Natural killer cell treated with Interleukin-12 subunit alpha and Interleukin-12 subunit beta and Interleukin-15 and Interleukin-18, amount 100 ng/mL, for 72 hours (primary cell): ENCODE measurements around the gene A3GALT2. TPM values are rescaled to one million over a fixed set of nuclear protein-coding genes. Genes with fewer than 3 reads are reported as not detected.
A peak's percentile ranks its signal among the peaks of the same experiment; 100 is the strongest.
"Not testable (repeated sequence)": the region's sequence is repeated elsewhere in the genome, so short reads cannot be mapped to it uniquely, and the experiment has no call there.

Experiments
- ATAC-seq, 2 donors: fragments of 150-1000 bp; cut with Tn5 transposase in 1 of 2; sonication (Bioruptor Pico), chemical (Tn5 transposase) in 1 of 2; 2 replicates each; pipeline ENCODE4 v1.10.0; 2021
- DNase-seq: peaks from one replicate; pipeline ENCODE4 v3.0.0; 2022; ENCODE audit warnings: low spot score
- H3K27ac Mint-ChIP-seq, 2 donors: 1 replicate in 1 of 2; 2 replicates in 1 of 2; pipeline ENCODE4 v1.8.0; 2022; ENCODE audit warnings: mixed read lengths in 2 of 2, mild to moderate bottlenecking in 1 of 2, moderate library complexity in 1 of 2
- H3K27me3 Mint-ChIP-seq, 2 donors: 1 replicate in 1 of 2; 2 replicates in 1 of 2; pipeline ENCODE4 v1.8.0; 2022; ENCODE audit warnings: mixed read lengths in 2 of 2
- H3K36me3 Mint-ChIP-seq: one replicate; pipeline ENCODE4 v1.8.0; 2022; ENCODE audit warnings: mixed read lengths
- H3K4me1 Mint-ChIP-seq, 2 donors: 1 replicate in 1 of 2; 2 replicates in 1 of 2; pipeline ENCODE4 v1.8.0; 2022; ENCODE audit warnings: low read depth in 2 of 2, mixed read lengths in 2 of 2, mild to moderate bottlenecking in 1 of 2
- H3K4me3 Mint-ChIP-seq: one replicate; pipeline ENCODE4 v1.8.0; 2022; ENCODE audit warnings: mixed read lengths
- H3K9me3 Mint-ChIP-seq: 2 replicates; pipeline ENCODE4 v1.8.0; 2022; ENCODE audit warnings: mixed read lengths
- total RNA-seq, 2 donors: library from RNA; stranded (reverse); gene quantifications; one replicate each; pipeline ENCODE4 v1.2.3, GENCODE V29; 2022

Gene A3GALT2
- total RNA-seq, 2 donors from 2014 or later = not detected

GRCh38 chr1:33322870-33323585, 2.1 kb upstream of the A3GALT2 start:
- no peak overlapping the region for H3K4me3 Mint-ChIP-seq
- DNase-seq = no peak
- no peaks in the 10 kb centered on the region for H3K27me3 Mint-ChIP-seq
- no peak overlapping the region for H3K27ac Mint-ChIP-seq
- H3K9me3 Mint-ChIP-seq = no peaks in the 10 kb centered on the region
- H3K4me1 Mint-ChIP-seq = no peaks in the 10 kb centered on the region
- no peak for ATAC-seq
- peaks cover 7% of the 10 kb centered on the region for H3K36me3 Mint-ChIP-seq

GRCh38 chr1:33322109-33322508, 1.2 kb upstream of the A3GALT2 start:
- no peaks in the 10 kb centered on the region for H3K27me3 Mint-ChIP-seq
- no peaks in the 10 kb centered on the region for H3K9me3 Mint-ChIP-seq
- DNase-seq = no peak
- no peak for ATAC-seq
- H3K4me1 Mint-ChIP-seq = no peaks in the 10 kb centered on the region
- H3K36me3 Mint-ChIP-seq = peaks cover 7% of the 10 kb centered on the region
- no peak overlapping the region for H3K27ac Mint-ChIP-seq
- H3K4me3 Mint-ChIP-seq = no peak overlapping the region

- H3K36me3 Mint-ChIP-seq = peaks cover 7% of the 10 kb centered on the region
- no peaks in the 10 kb centered on the region for H3K27me3 Mint-ChIP-seq
- no peaks in the 10 kb centered on the region for H3K9me3 Mint-ChIP-seq
- no peak for ATAC-seq
- H3K4me1 Mint-ChIP-seq = no peaks in the 10 kb centered on the region
- DNase-seq = no peak
- no peak overlapping the region for H3K27ac Mint-ChIP-seq
- H3K4me3 Mint-ChIP-seq = no peak overlapping the region
Observed at GRCh38 chr1:33321178-33321577, 280 bp upstream of the A3GALT2 start.

GRCh38 chr1:33319949-33320618, 814 bp downstream of the A3GALT2 start:
- H3K36me3 Mint-ChIP-seq = no peaks in the 10 kb centered on the region
- H3K27ac Mint-ChIP-seq = no peak overlapping the region
- ATAC-seq (peak in 1 of 2 donors; percentile 28), DNase-seq (no peak)
- no peaks in the 10 kb centered on the region for H3K27me3 Mint-ChIP-seq
- no peaks in the 10 kb centered on the region for H3K4me1 Mint-ChIP-seq
- H3K9me3 Mint-ChIP-seq = no peaks in the 10 kb centered on the region
- no peak overlapping the region for H3K4me3 Mint-ChIP-seq

- Mint-ChIP-seq H3K27ac (no peak overlapping the region), H3K36me3 (no peaks in the 10 kb centered on the region), H3K27me3 (no peaks in the 10 kb centered on the region), H3K4me3 (no peak overlapping the region), H3K9me3 (no peaks in the 10 kb centered on the region), H3K4me1 (no peaks in the 10 kb centered on the region)
- ATAC-seq (no peak), DNase-seq (no peak)
Observed at GRCh38 chr1:33319186-33319948, 1.5 kb downstream of the A3GALT2 start.

- H3K36me3 Mint-ChIP-seq = no peaks in the 10 kb centered on the region
- no peaks in the 10 kb centered on the region for H3K9me3 Mint-ChIP-seq
- H3K4me1 Mint-ChIP-seq = no peaks in the 10 kb centered on the region
- DNase-seq = no peak
- no peak overlapping the region for H3K4me3 Mint-ChIP-seq
- no peak for ATAC-seq
- H3K27ac Mint-ChIP-seq = no peak overlapping the region
- H3K27me3 Mint-ChIP-seq = no peaks in the 10 kb centered on the region
Observed at GRCh38 chr1:33317946-33318345, 3.0 kb downstream of the A3GALT2 start.

- Mint-ChIP-seq H3K9me3 (no peaks in the 10 kb centered on the region), H3K27ac (no peak overlapping the region), H3K36me3 (no peaks in the 10 kb centered on the region), H3K4me1 (no peaks in the 10 kb centered on the region), H3K27me3 (no peaks in the 10 kb centered on the region), H3K4me3 (no peak overlapping the region)
- ATAC-seq (no peak), DNase-seq (no peak)
Observed at GRCh38 chr1:33317354-33317753, 3.5 kb downstream of the A3GALT2 start.

GRCh38 chr1:33316601-33317000, 4.3 kb downstream of the A3GALT2 start:
- no peak overlapping the region for H3K27ac Mint-ChIP-seq
- H3K4me3 Mint-ChIP-seq = no peak overlapping the region
- H3K9me3 Mint-ChIP-seq = no peaks in the 10 kb centered on the region
- no peak for DNase-seq
- ATAC-seq = no peak
- no peaks in the 10 kb centered on the region for H3K36me3 Mint-ChIP-seq
- H3K27me3 Mint-ChIP-seq = no peaks in the 10 kb centered on the region
- no peaks in the 10 kb centered on the region for H3K4me1 Mint-ChIP-seq

GRCh38 chr1:33314416-33314815, 6.5 kb downstream of the A3GALT2 start:
- Mint-ChIP-seq H3K27me3 (no peaks in the 10 kb centered on the region), H3K4me3 (no peak overlapping the region), H3K36me3 (no peaks in the 10 kb centered on the region), H3K9me3 (no peaks in the 10 kb centered on the region), H3K4me1 (no peaks in the 10 kb centered on the region), H3K27ac (no peak overlapping the region)
- DNase-seq (no peak), ATAC-seq (no peak)

GRCh38 chr1:33312413-33312749, 8.5 kb downstream of the A3GALT2 start:
- no peak overlapping the region for H3K27ac Mint-ChIP-seq
- no peak overlapping the region for H3K4me3 Mint-ChIP-seq
- ATAC-seq = peak in 1 of 2 donors; percentile 38
- H3K27me3 Mint-ChIP-seq = no peaks in the 10 kb centered on the region
- H3K4me1 Mint-ChIP-seq = no peaks in the 10 kb centered on the region
- no peaks in the 10 kb centered on the region for H3K36me3 Mint-ChIP-seq
- DNase-seq = no peak
- no peaks in the 10 kb centered on the region for H3K9me3 Mint-ChIP-seq

GRCh38 chr1:33311706-33312412, 9.0 kb downstream of the A3GALT2 start:
- no peaks in the 10 kb centered on the region for H3K36me3 Mint-ChIP-seq
- H3K9me3 Mint-ChIP-seq = no peaks in the 10 kb centered on the region
- H3K4me3 Mint-ChIP-seq = no peak overlapping the region
- ATAC-seq (peak in 1 of 2 donors; percentile 39), DNase-seq (no peak)
- no peaks in the 10 kb centered on the region for H3K4me1 Mint-ChIP-seq
- H3K27ac Mint-ChIP-seq = no peak overlapping the region
- H3K27me3 Mint-ChIP-seq = no peaks in the 10 kb centered on the region

- H3K9me3 Mint-ChIP-seq = no peaks in the 10 kb centered on the region
- no peak overlapping the region for H3K27ac Mint-ChIP-seq
- H3K27me3 Mint-ChIP-seq = peaks cover 0 to 3% of the 10 kb centered on the region in 2 donors
- no peaks in the 10 kb centered on the region for H3K4me1 Mint-ChIP-seq
- no peak overlapping the region for H3K4me3 Mint-ChIP-seq
- H3K36me3 Mint-ChIP-seq = no peaks in the 10 kb centered on the region
- no peak for ATAC-seq
- no peak for DNase-seq
Observed at GRCh38 chr1:33310702-33311101, 10.2 kb downstream of the A3GALT2 start.

- H3K36me3 Mint-ChIP-seq, DNase-seq, H3K4me1 Mint-ChIP-seq, H3K9me3 Mint-ChIP-seq, H3K4me3 Mint-ChIP-seq, H3K27ac Mint-ChIP-seq, ATAC-seq, H3K27me3 Mint-ChIP-seq: not testable (repeated sequence)
Observed at GRCh38 chr1:33309351-33309750, 11.5 kb downstream of the A3GALT2 start.

- Mint-ChIP-seq H3K27me3 (peaks cover 0 to 3% of the 10 kb centered on the region in 2 donors), H3K9me3 (no peaks in the 10 kb centered on the region), H3K27ac (no peak overlapping the region), H3K36me3 (no peaks in the 10 kb centered on the region), H3K4me3 (no peak overlapping the region), H3K4me1 (peaks cover 2 to 3% of the 10 kb centered on the region in 2 donors)
- ATAC-seq (no peak), DNase-seq (no peak)
Observed at GRCh38 chr1:33307494-33307864, 13.4 kb downstream of the A3GALT2 start.
